Stimulated activated naive CD4-positive, alpha-beta T cell (primary cell): ENCODE measurements around the gene ARMH2.
"Not testable (repeated sequence)": the region's sequence is repeated elsewhere in the genome, so short reads cannot be mapped to it uniquely, and the experiment has no call there.

Experiments
- DNase-seq, 6 experiments: peaks; one replicate each; lab custom pipeline; 2025; lab: John Stamatoyannopoulos, UW

ARMH2 gene

GRCh38 chr6:24764833-24765828 lies 33.6 kb downstream of the ARMH2 start:
- not testable (repeated sequence) for DNase-seq

GRCh38 chr6:24763578-24763977 lies 35.1 kb downstream of the ARMH2 start:
- no peak for DNase-seq

GRCh38 chr6:24761851-24762250 lies 36.9 kb downstream of the ARMH2 start:
- DNase-seq: no peak

GRCh38 chr6:24761193-24761835 lies 37.4 kb downstream of the ARMH2 start:
- no peak for DNase-seq

GRCh38 chr6:24760210-24760609 lies 38.5 kb downstream of the ARMH2 start:
- no peak for DNase-seq

GRCh38 chr6:24759718-24760117 lies 39.0 kb downstream of the ARMH2 start:
- DNase-seq: no peak

- DNase-seq: no peak
Measured at GRCh38 chr6:24757611-24758010, 41.1 kb downstream of the ARMH2 start.

- no peak for DNase-seq
Measured at GRCh38 chr6:24755279-24755678, 43.4 kb downstream of the ARMH2 start.

- DNase-seq: not testable (repeated sequence)
Measured at GRCh38 chr6:24754378-24754777, 44.3 kb downstream of the ARMH2 start.

GRCh38 chr6:24753545-24753944 lies 45.2 kb downstream of the ARMH2 start:
- no peak for DNase-seq

- DNase-seq: no peak
Measured at GRCh38 chr6:24752917-24753492, 45.7 kb downstream of the ARMH2 start.

- DNase-seq: no peak
Measured at GRCh38 chr6:24752503-24752902, 46.2 kb downstream of the ARMH2 start.

- not testable (repeated sequence) for DNase-seq
Measured at GRCh38 chr6:24750878-24751277, 47.8 kb downstream of the ARMH2 start.

- DNase-seq: no peak
Measured at GRCh38 chr6:24749297-24749696, 49.4 kb downstream of the ARMH2 start.
